Measurements from ENCODE around the gene ZNF433. TPM values are rescaled to one million over a fixed set of nuclear protein-coding genes. Genes with fewer than 3 reads are reported as not detected.
A peak's percentile ranks its signal among the peaks of the same experiment; 100 is the strongest.

The ZNF433 gene
- total and polyA plus RNA-seq, 12 donors = 3.1 to 21.7 (median 5.0) TPM

GRCh38 chr19:12052497-12053169 lies 17.2 kb upstream of the ZNF433 start, which contains the start of gene ZNF878:
Gene ZNF878, minus strand, starts transcription at chr19:12052961. Its CDS starts 160 bp downstream, at chr19:12052801.
- peak; percentile 90 to 96 (median 93) for DNase-seq
- peaks cover 0 to 13% of the 10 kb centered on the region in 2 donors for H3K4me1 ChIP-seq (replicated peaks in 1 of 2)
- H3K27me3 ChIP-seq = no peaks in the 10 kb centered on the region
- H3K36me3 ChIP-seq (replicated peaks in 1 of 2) = no peaks in the 10 kb centered on the region
- H3K9me3 ChIP-seq (replicated peaks in 1 of 3) = no peaks in the 10 kb centered on the region
- intact Hi-C loops (cut with DNase I) = no loop called here
- peak within 1 kb of the TSS in 2 of 4 donors; percentile 41 to 70 for H3K4me3 ChIP-seq
- WGBS, 4 donors = 0 to 2% (median 0%) methylated on average over 9 to 46 of the region's 46 CpGs
- TF ChIP-seq CTCF (IDR thresholded peaks at IDR 0.05) (no peak), POLR2A (IDR thresholded peaks at IDR 0.05) (peak; percentile 51 to 94)
- H3K27ac ChIP-seq = peak within 1 kb of the TSS in 4 of 5 donors; percentile 53 to 79 (median 70)

GRCh38 chr19:12052091-12052496 lies 16.6 kb upstream of the ZNF433 start:
- intact Hi-C loops (cut with DNase I) = no loop called here
- Histone ChIP-seq H3K27me3 (no peaks in the 10 kb centered on the region), H3K36me3 (replicated peaks in 1 of 2) (no peaks in the 10 kb centered on the region), H3K27ac (peak overlapping the region in 3 of 5 donors; percentile 53 to 79 (median 79)), H3K4me1 (replicated peaks in 1 of 2) (peaks cover 0 to 13% of the 10 kb centered on the region in 2 donors), H3K4me3 (peak overlapping the region in 2 of 4 donors; percentile 41 to 70), H3K9me3 (replicated peaks in 1 of 3) (no peaks in the 10 kb centered on the region)
- no peak for DNase-seq
- TF ChIP-seq POLR2A (IDR thresholded peaks at IDR 0.05) (no peak), CTCF (IDR thresholded peaks at IDR 0.05) (no peak)
- WGBS, 4 donors = 1 to 2% (median 2%) methylated on average over 14 of the region's 14 CpGs

GRCh38 chr19:12047868-12048267 lies 12.4 kb upstream of the ZNF433 start:
- no peak overlapping the region for H3K27ac ChIP-seq
- no peak for DNase-seq
- intact Hi-C loops (cut with DNase I) = no loop called here
- WGBS, 4 donors = 95 to 100% (median 98%) methylated on average over 2 of the region's 2 CpGs
- peaks cover 0 to 27% (median 0%) of the 10 kb centered on the region in 3 donors for H3K9me3 ChIP-seq (replicated peaks in 1 of 3)
- H3K27me3 ChIP-seq = no peaks in the 10 kb centered on the region
- TF ChIP-seq CTCF (IDR thresholded peaks at IDR 0.05) (no peak), POLR2A (IDR thresholded peaks at IDR 0.05) (no peak)
- no peak overlapping the region for H3K4me3 ChIP-seq
- peaks cover 0 to 10% of the 10 kb centered on the region in 2 donors for H3K4me1 ChIP-seq (replicated peaks in 1 of 2)
- no peaks in the 10 kb centered on the region for H3K36me3 ChIP-seq (replicated peaks in 1 of 2)

- 91 to 98% (median 96%) methylated on average over 5 of the region's 5 CpGs for WGBS, 4 donors
- TF ChIP-seq CTCF (IDR thresholded peaks at IDR 0.05) = no peak
- TF ChIP-seq POLR2A (IDR thresholded peaks at IDR 0.05) = no peak
- Histone ChIP-seq H3K27me3 (no peaks in the 10 kb centered on the region), H3K27ac (no peak overlapping the region), H3K9me3 (replicated peaks in 1 of 3) (peaks cover 0 to 27% (median 0%) of the 10 kb centered on the region in 3 donors), H3K4me3 (no peak overlapping the region), H3K36me3 (replicated peaks in 1 of 2) (no peaks in the 10 kb centered on the region), H3K4me1 (replicated peaks in 1 of 2) (no peaks in the 10 kb centered on the region)
- DNase-seq = no peak
- intact Hi-C loops (cut with DNase I) = no loop called here
Observed at GRCh38 chr19:12043752-12044422, 8.4 kb upstream of the ZNF433 start.

All from adrenal gland (tissue), 12 donors.